Prostate gland (tissue), 2 donors: Measurements from ENCODE around the gene TPST1. TPM values are rescaled to one million over a fixed set of nuclear protein-coding genes. Genes with fewer than 3 reads are reported as not detected.
"Not testable (repeated sequence)": the region's sequence is repeated elsewhere in the genome, so short reads cannot be mapped to it uniquely, and the experiment has no call there.

ENCODE experiments used
- DNase-seq: peaks from one replicate; pipeline ENCODE4 v3.0.0-alpha.2; 2019; ENCODE audit warnings: low spot score
- H3K27ac ChIP-seq, 2 donors: fragments of 200-600 bp; sonication (generic); 2 replicates each; pipeline ENCODE4 v1.5.1; 2017 to 2019
- H3K27me3 ChIP-seq: fragments of 200-600 bp; sonication (generic); replicated peaks from 2 replicates; pipeline ENCODE4 v1.5.1; 2019; ENCODE audit not compliant: insufficient read depth
- H3K36me3 ChIP-seq, 2 donors: fragments of 200-600 bp; sonication (generic); 1 replicate in 1 of 2; 2 replicates in 1 of 2; pipeline versions ENCODE4 v1.5.1 to v1.8.1; 2017 to 2019
- H3K4me1 ChIP-seq: fragments of 200-600 bp; sonication (generic); replicated peaks from 2 replicates; pipeline ENCODE4 v1.5.1; 2019
- H3K4me3 ChIP-seq, 2 donors: fragments of 200-600 bp; sonication (generic); 2 replicates each; pipeline ENCODE4 v1.5.1; 2017 to 2019
- H3K9me3 ChIP-seq: fragments of 200-600 bp; sonication (generic); 2 replicates; pipeline ENCODE4 v1.5.1; 2017
- CTCF ChIP-seq, 4 experiments: fragments of 200-600 bp in 2 of 4; fragments of 450-650 bp in 2 of 4; sonication (generic) in 2 of 4; IDR thresholded peaks; 1 replicate in 3 of 4; 2 replicates in 1 of 4; pipeline ENCODE4 v1.5.1; 2016 to 2019; ENCODE audit warnings: antibody characterized with exemption in 4 of 4, mild to moderate bottlenecking in 2 of 4, moderate library complexity in 2 of 4
- POLR2A ChIP-seq: fragments of 450-650 bp; IDR thresholded peaks from one replicate; pipeline ENCODE4 v1.6.1; 2016; ENCODE audit warnings: antibody characterized with exemption, mild to moderate bottlenecking
- POLR2AphosphoS5 ChIP-seq: sonication (generic); formaldehyde crosslinking; IDR thresholded peaks from one replicate; pipeline ENCODE4 v1.6.1; 2017; ENCODE audit warnings: antibody characterized with exemption
- WGBS: methylation state at CpG from one replicate; pipeline ENCODE4 v1.1.5; 2018; 5-methylcytosine and 5-hydroxymethylcytosine counted together
- intact Hi-C: fragments of 100-400 bp; cut with DNase I; formaldehyde crosslinking; loops from one replicate; pipeline ENCODE4 v1.14.2; 2022
- total RNA-seq, 2 donors: library from RNA; depleted of rRNA; stranded (reverse); fragments of >200 nt; gene quantifications; one replicate each; pipeline ENCODE4 v1.1.0, GENCODE V29; 2016

TPST1 gene
- total RNA-seq, 2 donors from 2014 or later, result 9.9 to 21.4 TPM

- intact Hi-C loops, result no loop called here
Observed at GRCh38 chr7:66371096-66371824, 166.1 kb downstream of the TPST1 start.

GRCh38 chr7:66374141-66374840 lies 169.2 kb downstream of the TPST1 start:
- H3K36me3 ChIP-seq, H3K9me3 ChIP-seq, H3K4me3 ChIP-seq, H3K27ac ChIP-seq, intact Hi-C loops, H3K27me3 ChIP-seq, DNase-seq, H3K4me1 ChIP-seq: not testable (repeated sequence)
- WGBS, result 86% methylated on average over 5 of the region's 5 CpGs

More at GRCh38 chr7:66371096-66371824, 166.1 kb downstream of the TPST1 start:
- DNase-seq, result no peak
- Histone ChIP-seq H3K27me3 (no peaks in the 10 kb centered on the region), H3K4me3 (no peak overlapping the region), H3K27ac (no peak overlapping the region), H3K4me1 (no peaks in the 10 kb centered on the region), H3K9me3 (no peaks in the 10 kb centered on the region), H3K36me3 (no peaks in the 10 kb centered on the region)
- WGBS, result 91% methylated on average over 7 of the region's 7 CpGs
- no peak for TF ChIP-seq CTCF (IDR thresholded peaks at IDR 0.05)
- no peak for TF ChIP-seq POLR2A
- TF ChIP-seq POLR2AphosphoS5, result no peak

- intact Hi-C loops, result no loop called here
Observed at GRCh38 chr7:66376264-66376945, 171.3 kb downstream of the TPST1 start.

GRCh38 chr7:66377045-66377444 lies 171.9 kb downstream of the TPST1 start:
- DNase-seq, result no peak
- Histone ChIP-seq H3K27me3 (no peaks in the 10 kb centered on the region), H3K27ac (no peak overlapping the region), H3K9me3 (no peaks in the 10 kb centered on the region), H3K36me3 (no peaks in the 10 kb centered on the region), H3K4me3 (no peak overlapping the region), H3K4me1 (no peaks in the 10 kb centered on the region)
- 97% methylated on average over 32 of the region's 32 CpGs for WGBS
- TF ChIP-seq POLR2A, result no peak
- no peak for TF ChIP-seq CTCF (IDR thresholded peaks at IDR 0.05)
- no peak for TF ChIP-seq POLR2AphosphoS5
- intact Hi-C loops, result no loop called here

More at GRCh38 chr7:66376264-66376945, 171.3 kb downstream of the TPST1 start:
- WGBS, result 95% methylated on average over 45 of the region's 45 CpGs
- no peaks in the 10 kb centered on the region for H3K4me1 ChIP-seq
- no peak overlapping the region for H3K27ac ChIP-seq
- DNase-seq, result no peak
- H3K27me3 ChIP-seq, result no peaks in the 10 kb centered on the region
- H3K4me3 ChIP-seq, result no peak overlapping the region
- H3K9me3 ChIP-seq, result no peaks in the 10 kb centered on the region
- H3K36me3 ChIP-seq, result no peaks in the 10 kb centered on the region
- TF ChIP-seq CTCF (IDR thresholded peaks at IDR 0.05) (no peak), POLR2A (no peak), POLR2AphosphoS5 (no peak)

GRCh38 chr7:66377714-66378113 lies 172.6 kb downstream of the TPST1 start:
- H3K4me1 ChIP-seq, result no peaks in the 10 kb centered on the region
- no peak overlapping the region for H3K4me3 ChIP-seq
- 90% methylated on average over 11 of the region's 11 CpGs for WGBS
- no peak for DNase-seq
- TF ChIP-seq CTCF (IDR thresholded peaks at IDR 0.05), result no peak
- TF ChIP-seq POLR2AphosphoS5, result no peak
- no peak for TF ChIP-seq POLR2A
- H3K27ac ChIP-seq, result no peak overlapping the region
- H3K36me3 ChIP-seq, result no peaks in the 10 kb centered on the region
- H3K27me3 ChIP-seq, result no peaks in the 10 kb centered on the region
- H3K9me3 ChIP-seq, result no peaks in the 10 kb centered on the region
- intact Hi-C loops, result no loop called here
